Measurements from ENCODE around the gene NR2F6.
"Not testable (repeated sequence)": the region's sequence is repeated elsewhere in the genome, so short reads cannot be mapped to it uniquely, and the experiment has no call there.

Gene NR2F6

DNA sequence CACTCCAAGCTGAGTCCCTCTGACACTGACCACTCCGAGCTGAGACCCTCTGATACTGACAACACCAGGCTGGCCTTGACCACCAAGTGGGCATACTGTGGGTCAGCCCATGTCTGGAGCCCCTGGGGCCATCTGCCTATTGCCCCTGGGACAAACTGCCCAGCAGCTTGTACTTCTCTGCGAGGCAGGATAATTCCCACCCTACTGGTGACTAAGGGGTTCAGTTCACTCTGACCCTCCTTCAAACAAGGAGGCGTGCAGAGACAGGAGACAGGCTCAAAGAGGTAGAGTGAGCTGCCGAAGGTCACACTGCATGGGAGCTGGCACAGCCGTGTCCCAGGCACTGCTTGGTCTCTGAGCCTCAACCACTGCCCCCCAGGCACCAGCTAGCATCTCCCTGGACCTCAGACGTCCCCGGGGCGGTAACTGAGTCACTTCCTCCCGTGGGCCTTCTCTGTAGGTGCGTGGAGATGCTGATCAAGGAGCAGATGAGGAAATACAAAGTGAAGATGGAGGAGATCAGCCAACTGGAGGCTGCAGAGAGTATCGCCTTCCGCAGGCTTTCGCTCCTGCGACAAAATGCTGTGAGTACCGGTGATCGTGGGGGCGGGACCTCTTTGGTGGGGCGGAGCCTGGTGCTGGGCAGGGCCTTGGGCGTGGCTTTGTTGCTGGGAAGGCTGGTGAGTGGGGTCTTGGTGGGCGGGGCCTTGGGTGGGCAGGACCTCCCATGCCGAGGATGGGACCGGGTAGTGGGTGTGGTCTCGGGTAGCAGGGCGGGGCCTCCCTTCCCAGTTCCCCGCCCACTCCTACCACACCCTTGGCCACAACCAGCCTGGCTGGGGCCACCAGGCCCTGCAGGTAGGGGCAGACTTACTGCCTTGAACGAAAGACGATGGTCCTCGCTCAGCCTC is 36.3 kb downstream of the NR2F6 start:
- no peak for DNase-seq

DNA sequence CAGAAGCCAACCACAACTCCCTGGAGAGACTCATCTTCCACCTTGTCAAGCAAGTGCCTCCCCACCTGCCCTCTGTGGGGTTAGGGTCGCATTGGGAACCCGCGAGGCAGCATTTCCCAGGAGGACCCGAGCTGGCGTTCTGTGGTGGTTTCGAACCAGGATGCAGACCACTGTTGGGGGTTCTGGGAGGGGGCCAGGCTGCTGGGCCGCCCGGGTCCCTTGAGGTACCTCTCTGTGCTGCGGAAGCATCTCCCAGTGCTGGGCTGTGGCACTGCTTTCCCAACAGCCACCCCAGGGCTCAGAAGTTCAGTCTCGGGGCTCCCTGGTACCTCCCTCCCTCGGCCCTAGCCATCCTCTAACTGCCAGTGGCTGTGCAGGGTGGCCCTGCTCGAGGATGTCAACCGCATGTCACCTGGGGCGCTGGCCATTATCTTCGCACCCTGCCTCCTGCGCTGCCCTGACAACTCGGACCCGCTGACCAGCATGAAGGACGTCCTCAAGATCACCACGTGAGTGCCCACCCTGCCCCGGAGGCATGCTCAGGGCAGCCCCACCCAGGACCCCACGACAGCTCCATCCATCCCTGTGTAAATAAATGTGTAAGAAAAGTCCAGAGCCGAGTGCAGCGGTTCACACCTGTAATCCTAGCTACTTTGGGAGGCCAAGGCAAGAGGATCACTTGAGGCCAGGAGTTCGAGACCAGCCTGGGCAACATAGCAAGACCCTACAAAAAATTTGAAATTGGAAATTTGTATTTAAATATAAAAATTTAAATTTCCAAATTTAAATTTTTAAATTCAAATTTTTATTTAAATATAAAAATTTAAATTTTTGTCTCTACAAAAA is 38.8 kb downstream of the NR2F6 start:
- no peak for DNase-seq

DNA sequence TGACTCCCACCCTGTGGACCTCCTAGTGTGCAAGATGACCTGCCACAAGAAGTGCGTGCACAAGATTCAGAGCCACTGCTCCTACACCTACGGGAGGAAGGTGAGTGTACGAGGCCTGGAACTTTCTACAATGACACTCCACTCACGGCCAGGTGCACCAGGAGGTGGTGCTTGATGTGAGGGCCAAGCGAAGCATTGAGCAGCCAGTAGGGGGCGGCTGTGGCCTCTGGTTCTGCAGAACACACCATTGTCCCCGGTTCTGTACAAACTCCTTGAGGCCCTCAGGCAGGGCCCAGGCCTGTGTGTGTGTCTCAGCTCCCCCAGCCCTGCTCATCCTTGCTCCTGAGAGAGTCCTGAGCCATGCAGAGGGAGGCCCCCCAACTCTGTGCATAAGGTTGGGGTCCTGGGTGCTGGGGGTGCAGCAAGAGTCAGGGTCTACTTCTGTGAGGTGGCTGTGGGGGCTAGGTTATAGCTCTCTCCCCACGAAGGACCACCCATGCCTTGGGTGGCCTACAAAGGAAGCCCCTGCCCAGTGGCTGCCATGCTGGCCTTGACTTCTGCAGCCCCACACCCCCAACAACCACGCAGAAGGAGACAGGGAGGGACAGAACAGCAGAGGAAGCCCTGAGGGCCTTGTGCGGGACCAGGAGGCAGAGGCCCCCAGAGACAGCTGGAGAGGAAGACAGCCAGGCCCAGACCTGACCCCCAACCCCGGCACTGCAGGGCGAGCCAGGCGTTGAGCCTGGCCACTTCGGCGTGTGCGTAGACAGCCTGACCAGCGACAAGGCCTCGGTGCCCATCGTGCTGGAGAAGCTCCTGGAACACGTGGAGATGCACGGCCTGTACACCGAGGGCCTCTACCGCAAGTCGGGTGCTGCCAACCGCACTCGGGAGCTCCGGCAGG is 40.2 kb downstream of the NR2F6 start:
- DNase-seq, result no peak

DNA sequence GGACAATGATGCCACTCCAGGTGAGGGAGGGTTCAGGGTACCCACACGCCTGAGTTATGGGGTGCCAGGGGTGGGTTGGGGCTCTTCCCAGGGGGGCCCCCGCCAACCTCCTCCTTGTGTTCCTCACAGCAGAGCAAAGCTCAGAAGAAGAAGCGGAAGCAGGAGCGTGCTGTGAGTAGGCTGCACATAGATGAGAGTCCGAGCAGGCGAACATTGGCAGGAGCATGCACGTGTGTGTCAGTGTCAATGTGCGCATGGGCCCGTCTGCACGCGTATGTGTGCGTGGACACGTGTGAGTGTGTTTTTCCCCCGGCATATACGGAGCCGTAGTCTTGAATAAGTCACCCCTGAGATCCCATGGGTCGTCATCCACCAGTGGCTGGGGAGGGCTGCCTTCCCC is 43.0 kb downstream of the NR2F6 start:
- DNase-seq, result no peak

DNA sequence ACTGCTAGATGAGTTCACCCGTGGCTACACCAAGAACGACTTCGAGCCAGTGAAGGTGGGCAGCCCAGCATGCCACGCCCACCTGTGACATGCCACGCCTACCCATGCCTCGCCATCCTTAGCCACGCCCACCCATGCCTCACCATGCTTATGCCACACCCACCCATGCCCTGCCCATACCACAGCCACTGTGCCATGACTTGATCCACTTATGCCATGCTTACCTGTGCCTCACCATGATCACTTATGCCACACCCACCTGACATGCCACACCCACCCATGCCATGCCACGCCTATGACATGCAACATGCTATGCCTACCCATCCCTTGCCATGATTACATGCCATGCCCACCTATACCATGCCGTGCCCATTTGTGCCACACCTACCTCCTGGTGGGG is 43.5 kb downstream of the NR2F6 start:
- DNase-seq, result no peak

GRCh38 chr19:17200408-17201079 is 45.2 kb downstream of the NR2F6 start:
- no peak for DNase-seq

DNA sequence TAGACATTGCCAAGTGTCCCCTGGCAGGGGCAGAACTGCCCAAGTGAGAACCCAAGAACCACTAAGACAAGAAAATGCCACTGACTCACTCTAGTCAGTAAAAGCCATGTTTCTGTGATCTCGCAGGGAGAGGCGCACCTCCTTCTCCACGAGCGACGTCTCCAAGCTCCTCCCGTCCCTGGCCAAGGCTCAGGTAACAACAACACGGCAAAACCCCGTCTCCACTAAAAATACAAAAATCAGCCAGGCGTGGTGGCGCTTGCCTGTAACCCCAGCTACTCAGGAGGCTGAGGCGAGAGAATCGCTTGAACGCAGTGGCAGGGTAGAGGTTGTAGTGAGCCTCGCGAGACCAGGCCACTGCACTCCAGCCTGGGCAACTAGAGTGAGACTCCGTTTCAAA is 48.1 kb downstream of the NR2F6 start:
- DNase-seq, result no peak

- DNase-seq, result no peak
These were observed 49.1 kb downstream of the NR2F6 start for GRCh38 chr19:17196610-17197009.

DNA sequence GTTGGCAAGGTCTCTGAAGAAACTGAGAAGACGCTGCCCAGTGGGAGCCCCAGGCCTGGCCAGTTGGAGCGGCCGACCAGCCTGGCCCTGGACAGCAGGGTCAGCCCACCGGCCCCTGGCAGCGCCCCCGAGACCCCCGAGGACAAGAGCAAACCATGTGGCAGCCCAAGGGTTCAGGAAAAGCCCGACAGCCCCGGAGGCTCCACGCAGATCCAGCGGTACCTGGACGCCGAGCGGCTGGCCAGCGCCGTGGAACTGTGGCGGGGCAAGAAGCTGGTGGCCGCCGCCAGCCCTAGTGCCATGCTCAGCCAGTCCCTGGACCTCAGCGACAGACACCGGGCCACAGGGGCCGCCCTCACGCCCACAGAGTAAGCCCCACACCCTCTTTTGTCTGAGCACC is 50.6 kb downstream of the NR2F6 start:
- DNase-seq, result no peak

- DNase-seq, result no peak
These were observed 51.1 kb downstream of the NR2F6 start for GRCh38 chr19:17194608-17195007.

GRCh38 chr19:17192751-17193150 is 53.0 kb downstream of the NR2F6 start:
- DNase-seq, result no peak

DNA sequence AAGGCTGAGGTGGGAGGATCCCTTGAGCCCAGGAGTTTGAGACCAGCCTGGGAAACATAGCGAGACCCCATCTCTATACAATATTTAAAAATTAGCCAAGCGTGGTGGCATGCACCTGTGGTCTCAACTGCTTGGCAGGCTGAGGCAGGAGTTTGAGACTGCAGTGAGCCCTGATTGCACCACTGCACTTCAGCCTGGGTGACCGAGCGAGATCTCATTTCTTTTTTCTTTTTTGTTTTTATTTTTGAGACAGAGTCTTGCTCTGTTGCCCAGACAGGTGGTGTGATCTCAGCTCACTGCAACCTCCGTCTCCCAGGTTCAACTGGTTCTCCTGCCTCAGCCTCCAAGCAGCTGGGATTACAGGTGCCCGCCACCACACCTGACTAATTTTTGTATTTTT is 54.0 kb downstream of the NR2F6 start:
- not testable (repeated sequence) for DNase-seq

- DNase-seq, result no peak
These were observed 60.1 kb downstream of the NR2F6 start for GRCh38 chr19:17185590-17185989.

- DNase-seq, result no peak
These were observed 61.3 kb downstream of the NR2F6 start for GRCh38 chr19:17184371-17184841.

- DNase-seq, result no peak
These were observed 61.8 kb downstream of the NR2F6 start for GRCh38 chr19:17183858-17184321.

GRCh38 chr19:17183271-17183761 is 62.4 kb downstream of the NR2F6 start:
- DNase-seq, result no peak
